Stomach (tissue), 9 donors: ENCODE measurements around the gene SLAIN2. TPM values are rescaled to one million over a fixed set of nuclear protein-coding genes. Genes with fewer than 3 reads are reported as not detected.
"Not testable (repeated sequence)": the region's sequence is repeated elsewhere in the genome, so short reads cannot be mapped to it uniquely, and the experiment has no call there.

Experiments used
- DNase-seq, 2 donors: peaks; one replicate each; pipeline versions ENCODE4 v3.0.0 to v3.0.0-alpha.2; 2013 to 2019
- H3K27ac ChIP-seq, 5 donors: fragments of 200-600 bp in 4 of 5; sonication (generic) in 4 of 5; one replicate each; pipeline ENCODE4 v1.5.1; 2013 to 2019; ENCODE audit warnings: mild to moderate bottlenecking in 1 of 5, moderate library complexity in 1 of 5
- H3K27me3 ChIP-seq, 3 donors: fragments of 200-600 bp; sonication (generic); one replicate each; pipeline ENCODE4 v1.5.1; 2017 to 2019; ENCODE audit warnings: mixed run types in 1 of 3
- H3K36me3 ChIP-seq, 4 donors: fragments of 200-600 bp; sonication (generic); 1 replicate in 3 of 4; 2 replicates in 1 of 4; pipeline ENCODE4 v1.5.1; 2016 to 2019
- H3K4me1 ChIP-seq, 4 donors: fragments of 200-600 bp; sonication (generic); one replicate each; pipeline ENCODE4 v1.5.1; 2016 to 2019
- H3K4me3 ChIP-seq, 4 donors: fragments of 200-600 bp; sonication (generic) in 3 of 4; one replicate each; pipeline ENCODE4 v1.5.1; 2016 to 2019; ENCODE audit warnings: mild to moderate bottlenecking in 1 of 4
- H3K9me3 ChIP-seq, 4 donors: fragments of 200-600 bp; sonication (generic); one replicate each; pipeline ENCODE4 v1.5.1; 2016 to 2019
- EP300 ChIP-seq: sonication (generic); formaldehyde crosslinking; IDR thresholded peaks from one replicate; pipeline ENCODE4 v1.6.1; 2017; ENCODE audit warnings: antibody characterized with exemption
- POLR2A ChIP-seq, 4 donors: fragments of 450-650 bp; IDR thresholded peaks; one replicate each; pipeline ENCODE4 v1.6.1; 2016; ENCODE audit warnings: antibody characterized with exemption in 4 of 4, control low read depth in 2 of 4, mild to moderate bottlenecking in 1 of 4, moderate library complexity in 1 of 4
- POLR2AphosphoS5 ChIP-seq, 3 donors: sonication (generic); formaldehyde crosslinking; IDR thresholded peaks; one replicate each; pipeline ENCODE4 v1.6.1; 2016; ENCODE audit warnings: antibody characterized with exemption in 3 of 3
- WGBS, 5 donors: extraction: QIAGEN DNeasy Blood & Tissue Kit in 3 of 5; methylation state at CpG; one replicate each; pipeline versions ENCODE4 v1.1.5 to v1.1.7; 2013 to 2018; 5-methylcytosine and 5-hydroxymethylcytosine counted together
- intact Hi-C: fragments of 100-400 bp; cut with DNase I; formaldehyde crosslinking; loops from one replicate; pipeline ENCODE4 v1.15.1; 2023; ENCODE audit warnings: low total_unique reads
- polyA plus RNA-seq, 3 donors: library from polyadenylated mRNA; stranded (reverse); fragments of 200-250 nt; gene quantifications; one replicate each; pipeline ENCODE4 v1.2.3, GENCODE V29; 2013
- total RNA-seq, 5 donors: library from RNA; depleted of rRNA; stranded (reverse); fragments of >200 nt; gene quantifications; one replicate each; pipeline versions ENCODE4 v1.1.0 to v1.2.3, GENCODE V29; 2014 to 2016
- TF ChIP-seq, protein P1 (sequence below), 7 experiments: fragments of 450-650 bp in 4 of 7; fragments of 200-600 bp in 3 of 7; sonication (generic) in 3 of 7; IDR thresholded peaks; one replicate each; pipeline ENCODE4 v1.5.1; 2016 to 2019; ENCODE audit warnings: antibody characterized with exemption in 7 of 7, control low read depth in 2 of 7, mild to moderate bottlenecking in 1 of 7
- donor health status: healthy with polysubstance abuse.
- donor health status: Bipolar disorder and iron deficiency.
- donor health status: healthy.

SLAIN2 gene
- total and polyA plus RNA-seq, 8 donors, result 16.7 to 274 (median 34.9) TPM

DNA sequence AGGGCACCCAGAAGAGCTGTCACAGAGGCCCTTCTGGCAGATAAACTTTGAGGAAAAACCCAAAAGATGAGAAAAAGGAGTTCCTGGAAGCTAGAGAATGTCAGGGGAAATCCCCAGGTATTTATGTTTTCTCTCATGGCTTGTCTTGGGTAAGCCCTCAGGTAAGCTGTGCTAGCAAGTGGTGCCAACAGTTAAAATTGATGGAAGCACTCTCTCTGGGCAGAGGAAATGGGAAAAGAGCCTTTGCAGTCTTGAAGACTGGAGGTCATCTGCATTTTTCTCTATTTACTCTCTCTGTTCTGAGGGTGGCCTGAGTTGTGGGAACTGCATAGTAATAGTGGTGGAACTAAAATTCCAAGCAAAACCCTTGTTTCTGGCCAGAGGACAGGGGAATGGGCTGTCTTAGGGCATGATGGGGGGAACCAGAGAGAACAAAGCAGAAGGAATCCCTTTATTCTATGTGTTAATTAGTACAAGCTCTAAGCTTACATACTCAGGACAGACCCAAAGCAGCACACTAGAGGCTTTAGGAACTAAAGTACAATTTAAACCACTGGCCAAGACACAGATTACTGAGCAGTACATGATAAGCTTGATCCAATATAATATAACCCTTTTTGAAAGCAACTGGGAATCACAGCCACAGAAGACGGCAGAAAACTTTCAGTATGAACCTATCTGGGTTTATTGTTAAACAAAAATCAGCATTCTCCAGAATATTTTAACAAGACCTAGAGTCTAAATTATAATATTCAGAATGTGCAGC, 88.6 kb downstream of the SLAIN2 start:
- 0 to 54% (median 21%) methylated on average over 1 of the region's 1 CpG for WGBS, 5 donors
- TF ChIP-seq EP300 (no peak), POLR2AphosphoS5 (IDR thresholded peaks at IDR 0.05) (no peak), POLR2A (IDR thresholded peaks at IDR 0.05) (no peak)
- TF ChIP-seq, protein P1, sequence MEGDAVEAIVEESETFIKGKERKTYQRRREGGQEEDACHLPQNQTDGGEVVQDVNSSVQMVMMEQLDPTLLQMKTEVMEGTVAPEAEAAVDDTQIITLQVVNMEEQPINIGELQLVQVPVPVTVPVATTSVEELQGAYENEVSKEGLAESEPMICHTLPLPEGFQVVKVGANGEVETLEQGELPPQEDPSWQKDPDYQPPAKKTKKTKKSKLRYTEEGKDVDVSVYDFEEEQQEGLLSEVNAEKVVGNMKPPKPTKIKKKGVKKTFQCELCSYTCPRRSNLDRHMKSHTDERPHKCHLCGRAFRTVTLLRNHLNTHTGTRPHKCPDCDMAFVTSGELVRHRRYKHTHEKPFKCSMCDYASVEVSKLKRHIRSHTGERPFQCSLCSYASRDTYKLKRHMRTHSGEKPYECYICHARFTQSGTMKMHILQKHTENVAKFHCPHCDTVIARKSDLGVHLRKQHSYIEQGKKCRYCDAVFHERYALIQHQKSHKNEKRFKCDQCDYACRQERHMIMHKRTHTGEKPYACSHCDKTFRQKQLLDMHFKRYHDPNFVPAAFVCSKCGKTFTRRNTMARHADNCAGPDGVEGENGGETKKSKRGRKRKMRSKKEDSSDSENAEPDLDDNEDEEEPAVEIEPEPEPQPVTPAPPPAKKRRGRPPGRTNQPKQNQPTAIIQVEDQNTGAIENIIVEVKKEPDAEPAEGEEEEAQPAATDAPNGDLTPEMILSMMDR (IDR thresholded peaks at IDR 0.05), result no peak
- Histone ChIP-seq H3K36me3 (peaks cover 0 to 12% (median 6%) of the 10 kb centered on the region in 4 donors), H3K4me3 (no peak overlapping the region), H3K27ac (no peak overlapping the region), H3K4me1 (peaks cover 0 to 8% (median 3%) of the 10 kb centered on the region in 4 donors), H3K9me3 (no peaks in the 10 kb centered on the region), H3K27me3 (no peaks in the 10 kb centered on the region)
- intact Hi-C loops, result no loop called here
- no peak for DNase-seq

DNA sequence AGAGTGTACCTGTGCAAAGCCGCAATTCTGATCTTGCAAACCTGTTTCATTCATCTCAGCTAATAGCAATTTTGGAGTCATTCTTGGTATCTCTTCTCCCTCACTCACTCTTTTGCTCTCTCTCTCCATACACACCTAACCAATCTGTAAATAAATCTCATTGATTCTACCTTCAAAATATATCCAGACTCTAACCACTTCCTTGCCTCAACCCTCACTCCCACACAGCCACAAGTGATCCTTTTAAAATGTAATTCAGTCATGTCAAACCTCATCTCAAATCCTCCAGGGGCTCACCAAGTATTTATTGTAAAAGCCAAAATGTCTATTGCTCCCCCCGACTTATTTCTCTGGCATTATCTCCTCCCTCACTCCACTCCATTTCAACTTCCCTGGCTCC, 90.1 kb downstream of the SLAIN2 start:
- H3K9me3 ChIP-seq, result no peaks in the 10 kb centered on the region
- no peak overlapping the region for H3K4me3 ChIP-seq
- no peak overlapping the region for H3K27ac ChIP-seq
- TF ChIP-seq POLR2A (IDR thresholded peaks at IDR 0.05) (no peak), POLR2AphosphoS5 (IDR thresholded peaks at IDR 0.05) (no peak), EP300 (no peak)
- TF ChIP-seq, protein P1 (IDR thresholded peaks at IDR 0.05), result no peak
- H3K36me3 ChIP-seq, result peaks cover 0 to 10% (median 4%) of the 10 kb centered on the region in 4 donors
- intact Hi-C loops, result no loop called here
- peaks cover 0 to 8% (median 3%) of the 10 kb centered on the region in 4 donors for H3K4me1 ChIP-seq
- DNase-seq, result no peak
- H3K27me3 ChIP-seq, result no peaks in the 10 kb centered on the region
- 59 to 80% (median 70%) methylated on average over 2 of the region's 2 CpGs for WGBS, 5 donors

DNA sequence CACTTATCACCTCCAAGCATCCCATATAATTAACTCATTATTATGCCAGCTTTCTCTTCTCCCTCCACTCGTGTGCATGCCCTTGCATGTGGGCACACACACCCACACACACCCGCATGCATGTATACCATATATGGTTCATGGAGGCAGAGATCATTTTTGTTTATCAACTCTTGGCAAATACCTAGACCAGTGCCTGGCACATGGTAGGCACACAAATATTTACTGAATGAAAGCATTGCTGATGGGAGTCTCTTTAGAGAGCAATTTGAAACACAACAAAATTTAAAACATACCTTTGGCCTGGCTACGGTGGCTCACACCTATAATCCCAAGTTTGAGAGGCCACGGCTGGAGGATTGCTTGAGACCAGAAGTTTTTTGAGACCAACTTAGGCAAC, 90.7 kb downstream of the SLAIN2 start:
- 39 to 68% (median 49%) methylated on average over 4 of the region's 4 CpGs for WGBS, 5 donors
- intact Hi-C loops, result no loop called here
- no peak for DNase-seq

DNA sequence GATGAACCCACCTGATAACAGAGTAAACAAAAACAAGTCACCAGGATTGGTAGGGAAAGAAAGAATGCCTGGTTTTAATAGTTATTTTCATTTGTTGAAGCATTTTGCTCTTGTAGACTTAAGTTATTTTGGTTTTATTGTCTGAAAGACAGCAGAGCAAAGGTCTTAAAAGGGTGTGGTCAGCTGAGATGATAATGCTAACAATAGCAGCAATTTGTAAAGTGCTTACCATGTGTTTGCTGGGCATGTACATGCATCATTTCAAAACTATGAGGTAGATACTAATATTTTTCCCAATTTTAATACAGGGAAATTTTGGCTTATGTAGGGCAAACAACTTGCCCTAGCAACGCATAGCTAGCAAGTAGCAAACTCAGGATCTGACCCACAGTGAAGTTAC, 95.0 kb downstream of the SLAIN2 start:
- Histone ChIP-seq H3K36me3 (no peaks in the 10 kb centered on the region), H3K27me3 (no peaks in the 10 kb centered on the region), H3K4me1 (peaks cover 0 to 8% (median 3%) of the 10 kb centered on the region in 4 donors), H3K9me3 (no peaks in the 10 kb centered on the region), H3K27ac (no peak overlapping the region), H3K4me3 (no peak overlapping the region)
- WGBS, 5 donors, result 61 to 82% (median 79%) methylated on average over 1 of the region's 1 CpG
- no peak for TF ChIP-seq EP300
- DNase-seq, result no peak
- intact Hi-C loops, result no loop called here

More for the DNA sequence above, 90.7 kb downstream of the SLAIN2 start:
- TF ChIP-seq POLR2AphosphoS5 (IDR thresholded peaks at IDR 0.05), result no peak
- no peaks in the 10 kb centered on the region for H3K27me3 ChIP-seq
- H3K27ac ChIP-seq, result no peak overlapping the region
- peaks cover 0 to 8% (median 3%) of the 10 kb centered on the region in 4 donors for H3K4me1 ChIP-seq
- H3K9me3 ChIP-seq, result no peaks in the 10 kb centered on the region
- H3K4me3 ChIP-seq, result no peak overlapping the region
- peaks cover 0 to 6% (median 2%) of the 10 kb centered on the region in 4 donors for H3K36me3 ChIP-seq

DNA sequence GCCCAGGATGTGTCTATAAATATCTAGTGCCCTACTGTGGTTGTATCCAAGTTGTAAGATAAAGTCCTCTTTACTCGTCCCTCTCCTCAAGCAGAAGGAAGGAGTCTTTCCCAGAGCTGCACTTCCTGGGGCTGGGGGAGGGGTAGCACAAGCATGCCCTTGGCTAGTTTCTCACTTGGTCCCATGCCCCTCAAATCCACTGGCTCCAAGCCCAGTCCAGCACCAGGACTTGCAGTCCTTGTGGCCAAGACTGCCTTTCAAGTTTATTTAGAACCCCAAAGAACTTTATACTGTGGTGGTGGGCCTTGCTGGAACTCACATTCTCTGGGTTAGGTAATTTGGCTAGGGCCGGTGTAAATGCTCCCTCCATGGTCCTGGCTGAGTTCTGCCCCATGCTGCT, 98.7 kb downstream of the SLAIN2 start:
- Histone ChIP-seq H3K4me3 (no peak overlapping the region), H3K27me3 (no peaks in the 10 kb centered on the region), H3K9me3 (no peaks in the 10 kb centered on the region), H3K36me3 (no peaks in the 10 kb centered on the region), H3K4me1 (no peaks in the 10 kb centered on the region), H3K27ac (no peak overlapping the region)
- peak in 1 of 2 donors; percentile 34 for DNase-seq
- intact Hi-C loops, result no loop called here
- WGBS, 5 donors, result 46 to 63% (median 54%) methylated on average over 2 of the region's 2 CpGs
- no peak for TF ChIP-seq POLR2A (IDR thresholded peaks at IDR 0.05)
- TF ChIP-seq, protein P1 (IDR thresholded peaks at IDR 0.05), result no peak
- no peak for TF ChIP-seq EP300
- no peak for TF ChIP-seq POLR2AphosphoS5 (IDR thresholded peaks at IDR 0.05)

DNA sequence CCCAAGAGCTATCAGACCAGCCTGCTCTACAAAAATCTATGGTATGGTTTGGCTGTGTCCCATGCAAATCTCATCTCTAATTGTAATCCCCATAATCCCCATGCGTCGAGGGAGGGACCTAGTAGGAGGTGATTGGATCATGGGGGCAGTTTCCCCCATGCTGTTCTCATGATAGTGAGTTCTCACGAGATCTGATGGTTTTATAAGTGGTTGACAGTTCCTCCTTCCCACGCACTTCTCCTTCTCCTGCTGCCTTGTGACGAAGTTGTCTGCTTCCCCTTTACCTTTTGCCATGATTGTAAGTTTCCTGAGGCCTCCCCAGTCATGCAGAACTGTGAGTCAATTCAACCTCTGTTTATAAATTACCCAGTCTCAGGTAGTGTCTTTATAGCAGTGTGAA, 99.6 kb downstream of the SLAIN2 start:
- DNase-seq, H3K9me3 ChIP-seq, H3K27ac ChIP-seq, H3K27me3 ChIP-seq, intact Hi-C loops, H3K4me1 ChIP-seq, H3K4me3 ChIP-seq, H3K36me3 ChIP-seq: not testable (repeated sequence)
- WGBS, 5 donors, result 72 to 83% (median 78%) methylated on average over 5 of the region's 5 CpGs
